Hematopoietic multipotent progenitor cell treated with erythropoietin and hydrocortisone succinate and interleukin-3 and kit ligand, for 15 days (in vitro differentiated cells): ENCODE data around the gene TRIM63.

Experiments used
- DNase-seq: peaks from one replicate; pipeline ENCODE4 v3.0.0-alpha.2; 2015; ENCODE audit warnings: low spot score

TRIM63 gene

DNA sequence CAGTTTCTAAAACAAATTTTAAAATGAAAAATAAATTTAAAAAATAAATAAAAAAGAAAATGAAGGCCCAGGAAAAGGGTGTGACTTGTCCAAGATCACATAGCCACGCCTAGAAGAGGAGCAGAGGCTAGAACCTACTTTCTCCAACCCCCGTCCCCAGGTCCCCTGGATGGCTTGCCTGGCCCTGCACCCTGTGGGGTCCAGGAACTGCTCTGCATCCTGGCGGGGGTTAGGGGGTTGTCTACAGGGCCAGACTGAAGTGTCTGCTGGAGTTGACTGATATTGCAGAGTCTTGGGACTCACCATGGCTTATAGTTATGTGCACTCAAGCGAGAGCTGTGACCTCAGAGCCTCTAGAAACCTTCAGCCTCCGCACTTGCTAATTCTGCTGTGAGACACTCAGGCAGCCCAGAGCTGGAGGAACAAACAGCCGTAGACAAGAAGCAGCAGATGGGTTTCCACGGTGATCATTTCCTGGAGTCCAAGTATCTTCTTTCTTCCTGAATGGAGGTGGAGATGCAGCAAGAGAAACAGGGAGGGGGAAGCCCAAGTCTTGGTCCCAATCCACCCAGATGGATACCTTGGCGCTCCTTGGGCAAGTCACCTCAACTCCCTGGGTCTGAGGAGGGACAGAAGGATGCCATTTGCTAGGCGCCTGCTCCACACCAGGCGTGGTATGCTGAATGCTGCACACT lies 51.0 kb downstream of the TRIM63 start:
- DNase-seq = no peak

DNA sequence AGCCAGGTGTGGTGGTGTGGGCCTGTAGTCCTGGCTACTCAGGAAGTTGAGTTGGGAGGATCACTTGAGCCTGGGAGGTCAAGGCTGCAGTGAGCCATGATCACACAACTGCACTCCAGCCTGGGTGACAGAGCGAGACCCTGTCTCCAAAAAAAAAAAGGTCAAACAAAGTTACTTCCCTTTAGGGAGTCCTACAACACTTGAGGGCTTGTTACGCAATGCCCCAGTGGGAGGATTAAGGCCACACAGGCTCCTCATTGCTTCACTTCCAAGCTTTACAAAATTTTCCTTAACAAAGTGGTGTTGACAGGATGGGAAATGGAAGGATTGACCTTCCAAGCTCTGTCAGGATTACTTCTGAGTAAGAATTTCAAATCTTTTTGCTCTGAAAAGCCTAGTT lies 52.1 kb downstream of the TRIM63 start:
- DNase-seq = no peak

DNA sequence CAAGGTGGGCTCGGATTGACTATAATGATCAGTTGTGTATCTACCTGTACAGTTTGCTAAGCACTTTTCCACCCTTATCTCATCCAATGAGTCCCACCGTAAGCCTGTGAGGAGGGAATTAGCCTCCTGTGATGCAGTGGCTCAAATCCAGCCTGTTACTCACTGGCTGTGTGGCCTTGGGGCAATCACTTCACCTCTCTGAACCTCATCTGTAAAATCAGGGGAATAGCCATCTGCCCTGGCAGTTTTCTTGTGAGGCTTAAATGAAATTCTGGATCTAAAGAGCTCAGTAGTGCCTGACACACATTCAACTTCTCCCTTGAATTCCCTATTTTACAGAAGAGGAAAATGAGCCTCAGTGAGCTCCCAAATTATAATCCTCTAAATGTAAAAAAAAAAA lies 53.3 kb downstream of the TRIM63 start:
- DNase-seq = no peak

DNA sequence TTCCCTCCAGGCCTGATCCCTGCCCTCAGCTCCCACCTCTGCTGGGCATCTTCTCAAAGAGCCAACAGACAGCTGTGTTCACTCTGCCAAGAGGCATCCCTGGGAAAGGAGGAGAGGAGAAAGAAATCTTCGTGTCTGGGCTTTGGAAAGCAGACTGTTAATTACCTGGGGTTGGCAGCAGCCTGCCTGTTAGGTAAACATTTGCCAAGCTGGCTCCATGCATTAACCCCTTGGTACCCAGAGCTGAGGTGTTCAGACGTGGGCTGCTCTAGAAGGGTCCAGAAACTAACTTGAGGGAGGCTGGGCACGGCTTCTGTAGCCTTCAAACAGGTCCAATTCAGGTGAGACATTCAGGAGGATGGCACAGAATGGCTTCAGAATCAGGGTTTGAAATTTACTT lies 54.6 kb downstream of the TRIM63 start:
- no peak for DNase-seq

DNA sequence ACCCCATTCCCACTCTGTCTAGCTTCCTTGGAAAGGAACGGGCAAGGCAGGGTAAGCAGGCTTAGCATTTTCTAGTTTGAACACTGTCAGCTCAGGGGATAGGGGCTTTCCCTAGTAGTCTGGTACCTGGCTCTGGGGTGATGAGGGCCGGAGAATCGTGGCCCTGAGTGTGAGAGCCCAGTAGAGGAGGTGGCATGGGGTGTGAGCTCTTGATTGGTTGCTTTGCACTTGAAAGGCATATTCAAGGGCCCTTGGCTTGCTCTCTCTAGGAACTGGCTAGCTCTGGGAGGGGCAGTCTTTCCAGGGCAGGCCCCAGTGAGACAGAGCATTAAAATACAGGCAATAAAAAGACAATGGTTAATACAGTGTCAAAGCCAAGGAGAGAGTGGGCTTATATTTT lies 56.6 kb downstream of the TRIM63 start:
- no peak for DNase-seq

DNA sequence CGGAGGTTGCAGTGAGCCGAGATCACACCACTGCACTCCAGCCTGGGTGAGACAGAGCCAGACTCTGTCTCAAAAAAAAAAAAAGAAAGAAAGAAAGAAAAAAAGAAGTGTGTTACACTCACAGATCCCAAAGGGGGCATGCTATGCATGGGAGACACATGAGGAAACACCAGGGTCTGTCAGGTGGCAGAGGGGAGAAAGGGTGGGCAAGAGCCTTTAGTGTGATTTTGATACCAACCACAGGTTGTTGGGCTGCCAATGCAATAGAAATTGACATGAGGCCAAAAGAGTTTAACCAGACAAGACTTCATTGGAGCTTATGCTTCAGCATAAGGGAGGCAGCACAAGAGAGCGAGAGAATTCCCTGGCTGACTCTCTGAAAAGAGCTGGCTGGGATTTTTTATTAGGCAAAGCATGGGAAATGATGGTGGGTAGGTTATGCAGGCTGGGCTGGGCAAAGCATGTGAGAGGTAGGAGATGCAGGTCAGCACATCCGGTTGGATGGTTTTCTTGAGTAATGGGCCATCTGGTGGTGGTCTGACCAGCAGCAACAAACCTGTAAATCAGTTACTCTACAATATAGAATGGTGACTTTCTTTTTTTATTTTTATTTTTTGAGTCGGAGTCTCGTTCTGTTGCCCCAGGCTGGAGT lies 57.5 kb downstream of the TRIM63 start:
- DNase-seq = no peak

DNA sequence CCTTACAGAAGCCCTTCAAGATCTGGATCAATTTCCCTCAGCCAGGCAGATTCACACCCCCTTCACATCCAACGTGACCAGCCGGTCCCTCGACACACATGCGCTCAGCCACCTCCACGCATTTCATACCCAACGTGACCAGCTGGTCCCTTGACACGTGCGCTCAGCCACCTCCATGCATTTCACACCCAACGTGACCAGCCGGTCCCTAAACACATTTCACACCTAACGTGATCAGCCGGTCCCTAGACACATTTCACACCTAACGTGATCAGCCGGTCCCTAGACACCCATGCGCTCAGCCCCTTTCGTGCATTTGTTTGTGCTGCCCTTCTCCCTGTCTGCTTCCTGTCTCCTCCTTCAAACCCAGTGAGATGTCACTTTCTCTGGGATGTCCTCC lies 60.7 kb downstream of the TRIM63 start:
- DNase-seq = no peak

DNA sequence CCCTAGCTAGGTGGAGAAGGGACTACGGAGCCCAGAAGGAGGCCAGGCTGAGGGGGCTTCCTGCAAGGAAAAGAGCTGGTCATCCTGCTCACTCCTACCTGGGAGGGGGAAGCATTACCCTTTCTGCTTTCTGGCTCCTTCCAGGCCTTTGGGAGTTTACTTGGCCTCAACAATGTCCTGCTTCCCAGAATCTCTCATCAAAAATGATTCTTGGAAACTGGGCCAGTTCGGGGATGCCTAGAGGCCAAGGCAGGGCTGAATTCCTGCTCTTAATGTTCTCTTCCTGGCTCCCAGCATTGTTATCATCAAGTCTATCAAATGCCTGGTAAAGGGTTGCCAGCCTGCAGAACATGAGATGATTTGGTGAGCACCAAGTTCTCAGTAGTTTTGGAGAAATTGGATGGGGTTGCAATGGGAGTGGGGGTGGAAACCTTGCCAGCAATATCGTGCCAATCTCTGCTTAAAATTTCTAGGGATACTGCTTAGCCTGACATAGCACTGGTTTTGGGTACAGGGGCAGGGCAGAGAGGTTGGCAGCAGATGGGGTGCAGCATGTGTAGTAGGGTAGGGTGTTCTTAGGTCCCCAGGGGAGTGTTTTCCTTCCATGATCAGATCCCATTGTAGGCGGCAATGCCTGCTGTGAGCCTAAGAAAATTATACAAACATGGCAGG lies 61.9 kb downstream of the TRIM63 start:
- no peak for DNase-seq

DNA sequence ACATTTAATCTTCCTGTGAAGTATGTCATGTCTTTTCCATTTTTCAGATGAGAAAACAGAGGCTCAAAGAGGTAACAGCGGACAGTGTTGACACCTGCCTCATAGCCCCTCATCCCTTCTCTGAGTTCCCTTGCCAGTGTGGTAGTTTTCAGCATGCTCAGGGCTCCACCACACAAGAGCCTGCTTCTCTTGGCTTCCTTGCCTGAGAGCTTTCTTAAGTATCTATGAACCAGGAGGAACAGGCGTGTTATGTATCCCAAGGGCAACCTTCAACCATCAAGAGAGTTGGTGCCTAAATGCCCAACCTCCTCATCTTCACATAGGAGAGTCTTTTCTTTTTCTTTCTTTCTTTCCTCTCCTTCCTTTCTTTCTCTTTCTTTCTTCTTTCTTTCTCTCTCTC lies 63.7 kb downstream of the TRIM63 start:
- DNase-seq = no peak

DNA sequence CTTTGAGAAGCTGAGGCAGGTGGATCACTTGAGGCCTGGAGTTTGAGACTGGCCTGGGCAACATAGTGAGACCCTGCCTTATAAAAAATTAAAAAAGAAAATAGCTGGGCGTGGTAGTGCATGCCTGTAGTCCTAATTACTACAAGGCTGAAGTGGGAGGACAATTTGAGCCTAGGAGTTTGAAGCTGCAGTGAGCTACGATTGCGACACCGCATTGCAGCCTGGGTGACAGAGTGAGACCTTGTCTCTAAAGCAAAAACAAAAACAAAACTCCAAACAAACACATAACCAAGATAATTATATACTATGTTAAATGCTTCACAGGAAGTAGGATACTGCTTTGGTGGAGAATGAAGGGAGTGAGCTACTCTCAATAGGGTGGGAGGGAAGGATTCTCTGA lies 64.2 kb downstream of the TRIM63 start:
- no peak for DNase-seq
